Neural cell (in vitro differentiated cells): ENCODE measurements around the gene CRY2. TPM values are rescaled to one million over a fixed set of nuclear protein-coding genes. Genes with fewer than 3 reads are reported as not detected.

Experiments
- H2AFZ ChIP-seq: fragments of 200-600, 300-800 bp; sonication (generic), shearing (Covaris generic); 2 replicates; pipeline ENCODE4 v1.6.0; 2014; ENCODE audit warnings: low read depth, mild to moderate bottlenecking, antibody characterized with exemption, low read length, moderate library complexity
- H3F3A ChIP-seq: fragments of 200-600 bp; shearing (Covaris generic); 2 replicates; pipeline ENCODE4 v1.6.1; 2016; ENCODE audit warnings: mild to moderate bottlenecking, moderate library complexity, mixed read lengths, antibody characterized with exemption, low read length; ENCODE audit not compliant: insufficient read depth, poor library complexity, severe bottlenecking
- H3K27ac ChIP-seq: fragments of 200-600, 300-800 bp; sonication (generic), shearing (Covaris generic); 2 replicates; pipeline ENCODE4 v1.5.1; 2014; ENCODE audit warnings: mild to moderate bottlenecking, low read length, moderate library complexity
- H3K27me3 ChIP-seq: fragments of 300-800, 200-600 bp; sonication (generic), shearing (Covaris generic); 2 replicates; pipeline ENCODE4 v1.6.0; 2014; ENCODE audit warnings: mild to moderate bottlenecking, low read depth, low read length, moderate library complexity; ENCODE audit not compliant: insufficient read depth
- H3K36me3 ChIP-seq: fragments of 300-800, 200-600 bp; sonication (generic), shearing (Covaris generic); 2 replicates; pipeline ENCODE4 v1.5.1; 2014; ENCODE audit warnings: mild to moderate bottlenecking, antibody characterized with exemption, low read length, moderate library complexity; ENCODE audit not compliant: insufficient read depth
- H3K4me2 ChIP-seq: fragments of 300-800, 200-600 bp; sonication (generic), shearing (Covaris generic); 2 replicates; pipeline ENCODE4 v1.6.0; 2014; ENCODE audit warnings: mild to moderate bottlenecking, low read length
- H3K4me3 ChIP-seq: fragments of 300-800, 200-600 bp; sonication (generic), shearing (Covaris generic); 2 replicates; pipeline ENCODE4 v1.5.1; 2014; ENCODE audit warnings: mild to moderate bottlenecking, low read length, moderate library complexity
- H3K79me2 ChIP-seq: fragments of 200-600 bp; shearing (Covaris generic); replicated peaks from 2 replicates; pipeline ENCODE4 v1.6.0; 2014; ENCODE audit warnings: mild to moderate bottlenecking, low read length, moderate library complexity; ENCODE audit not compliant: insufficient read depth
- H3K9ac ChIP-seq: fragments of 300-800, 200-600 bp; sonication (generic), shearing (Covaris generic); 2 replicates; pipeline ENCODE4 v1.6.1; 2016; ENCODE audit warnings: mild to moderate bottlenecking, low read length, mixed read lengths
- H3K9me2 ChIP-seq: fragments of 200-600 bp; shearing (Covaris generic); 2 replicates; pipeline ENCODE4 v1.6.1; 2016; ENCODE audit warnings: mild to moderate bottlenecking, low read length, mixed read lengths; ENCODE audit not compliant: insufficient read depth
- H3K9me3 ChIP-seq: fragments of 200-600, 300-800 bp; sonication (generic), shearing (Covaris generic); 2 replicates; pipeline ENCODE4 v1.6.1; 2016; ENCODE audit warnings: mild to moderate bottlenecking, mixed run types, low read length, moderate library complexity, mixed read lengths
- H4K20me1 ChIP-seq: fragments of 200-600 bp; shearing (Covaris generic); 2 replicates; pipeline ENCODE4 v1.6.1; 2016; ENCODE audit warnings: mild to moderate bottlenecking, mixed run types; ENCODE audit not compliant: insufficient read depth
- EP300 ChIP-seq: fragments of 450-650 bp; conservative IDR thresholded peaks from 2 replicates; pipeline ENCODE4 v1.6.1; 2014; ENCODE audit warnings: antibody characterized with exemption, mild to moderate bottlenecking, moderate library complexity; ENCODE audit not compliant: poor library complexity, severe bottlenecking
- EZH2 ChIP-seq: fragments of 200-600, 300-800 bp; shearing (Covaris generic), sonication (generic); IDR thresholded peaks from 2 replicates; pipeline ENCODE4 v1.6.1; 2014; ENCODE audit warnings: antibody characterized with exemption, low read length, borderline replicate concordance, mild to moderate bottlenecking; ENCODE audit not compliant: insufficient read depth, poor library complexity, severe bottlenecking
- POLR2AphosphoS5 ChIP-seq: IDR thresholded peaks from 2 replicates; pipeline ENCODE4 v1.6.1; 2012
- RAD21 ChIP-seq: fragments of 450-650 bp; conservative IDR thresholded peaks from 2 replicates; pipeline ENCODE4 v1.6.1; 2014; ENCODE audit warnings: antibody characterized with exemption, mild to moderate bottlenecking, moderate library complexity
- SMC3 ChIP-seq: fragments of 450-650 bp; conservative IDR thresholded peaks from 2 replicates; pipeline ENCODE4 v1.6.1; 2014; ENCODE audit warnings: antibody characterized with exemption, mild to moderate bottlenecking, moderate library complexity; ENCODE audit not compliant: poor library complexity
- polyA plus RNA-seq: library from polyadenylated mRNA; depleted of rRNA; stranded (reverse); fragments of >200 nt; gene quantifications from 2 replicates; pipeline ENCODE4 v1.2.3, GENCODE V29; 2014
- TF ChIP-seq, protein P1 (sequence below): fragments of 450-650 bp; IDR thresholded peaks from 2 replicates; pipeline ENCODE4 v1.5.1; 2014; ENCODE audit warnings: antibody characterized with exemption, mild to moderate bottlenecking, moderate library complexity; ENCODE audit not compliant: poor library complexity, severe bottlenecking
- TF ChIP-seq, protein P2 (sequence below): IDR thresholded peaks from 2 replicates; pipeline ENCODE4 v1.6.1; 2012; ENCODE audit warnings: borderline replicate concordance

CRY2 gene
- polyA plus RNA-seq, 1 donor from 2014 or later, result 27.8 TPM

DNA sequence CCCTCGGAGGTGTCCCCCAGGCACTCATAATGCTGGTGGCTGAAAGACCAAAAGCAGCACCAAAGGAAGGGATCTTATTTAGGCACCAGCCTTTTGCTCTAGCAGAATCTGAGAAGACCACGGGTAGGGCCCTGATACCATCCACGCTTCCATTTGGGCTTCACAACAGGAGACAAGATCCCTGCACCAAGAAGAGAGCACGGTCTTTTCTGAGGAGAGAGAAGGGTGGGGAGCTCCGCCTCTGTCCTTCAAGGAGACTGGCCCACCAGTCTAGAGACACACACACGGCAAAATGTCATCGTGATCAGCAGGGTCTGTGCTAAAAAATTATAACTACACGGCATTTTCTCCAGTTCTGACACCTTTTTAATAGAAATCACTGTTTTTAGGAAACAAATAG is 84.9 kb downstream of the CRY2 start:
- Histone ChIP-seq H3K4me3 (no peak overlapping the region), H3K27me3 (no peaks in the 10 kb centered on the region), H3K9ac (no peak overlapping the region), H3K79me2 (no peaks in the 10 kb centered on the region), H3K4me2 (no peak overlapping the region), H3K36me3 (peaks cover 11% of the 10 kb centered on the region), H4K20me1 (no peaks in the 10 kb centered on the region), H3K9me2 (no peaks in the 10 kb centered on the region), H2AFZ (no peak overlapping the region), H3F3A (no peaks in the 10 kb centered on the region), H3K9me3 (no peaks in the 10 kb centered on the region), H3K27ac (no peak overlapping the region)
- TF ChIP-seq, protein P1, sequence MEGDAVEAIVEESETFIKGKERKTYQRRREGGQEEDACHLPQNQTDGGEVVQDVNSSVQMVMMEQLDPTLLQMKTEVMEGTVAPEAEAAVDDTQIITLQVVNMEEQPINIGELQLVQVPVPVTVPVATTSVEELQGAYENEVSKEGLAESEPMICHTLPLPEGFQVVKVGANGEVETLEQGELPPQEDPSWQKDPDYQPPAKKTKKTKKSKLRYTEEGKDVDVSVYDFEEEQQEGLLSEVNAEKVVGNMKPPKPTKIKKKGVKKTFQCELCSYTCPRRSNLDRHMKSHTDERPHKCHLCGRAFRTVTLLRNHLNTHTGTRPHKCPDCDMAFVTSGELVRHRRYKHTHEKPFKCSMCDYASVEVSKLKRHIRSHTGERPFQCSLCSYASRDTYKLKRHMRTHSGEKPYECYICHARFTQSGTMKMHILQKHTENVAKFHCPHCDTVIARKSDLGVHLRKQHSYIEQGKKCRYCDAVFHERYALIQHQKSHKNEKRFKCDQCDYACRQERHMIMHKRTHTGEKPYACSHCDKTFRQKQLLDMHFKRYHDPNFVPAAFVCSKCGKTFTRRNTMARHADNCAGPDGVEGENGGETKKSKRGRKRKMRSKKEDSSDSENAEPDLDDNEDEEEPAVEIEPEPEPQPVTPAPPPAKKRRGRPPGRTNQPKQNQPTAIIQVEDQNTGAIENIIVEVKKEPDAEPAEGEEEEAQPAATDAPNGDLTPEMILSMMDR, result no peak
- TF ChIP-seq RAD21 (no peak), POLR2AphosphoS5 (no peak), EP300 (no peak), EZH2 (no peak), SMC3 (no peak)
- TF ChIP-seq, protein P2, sequence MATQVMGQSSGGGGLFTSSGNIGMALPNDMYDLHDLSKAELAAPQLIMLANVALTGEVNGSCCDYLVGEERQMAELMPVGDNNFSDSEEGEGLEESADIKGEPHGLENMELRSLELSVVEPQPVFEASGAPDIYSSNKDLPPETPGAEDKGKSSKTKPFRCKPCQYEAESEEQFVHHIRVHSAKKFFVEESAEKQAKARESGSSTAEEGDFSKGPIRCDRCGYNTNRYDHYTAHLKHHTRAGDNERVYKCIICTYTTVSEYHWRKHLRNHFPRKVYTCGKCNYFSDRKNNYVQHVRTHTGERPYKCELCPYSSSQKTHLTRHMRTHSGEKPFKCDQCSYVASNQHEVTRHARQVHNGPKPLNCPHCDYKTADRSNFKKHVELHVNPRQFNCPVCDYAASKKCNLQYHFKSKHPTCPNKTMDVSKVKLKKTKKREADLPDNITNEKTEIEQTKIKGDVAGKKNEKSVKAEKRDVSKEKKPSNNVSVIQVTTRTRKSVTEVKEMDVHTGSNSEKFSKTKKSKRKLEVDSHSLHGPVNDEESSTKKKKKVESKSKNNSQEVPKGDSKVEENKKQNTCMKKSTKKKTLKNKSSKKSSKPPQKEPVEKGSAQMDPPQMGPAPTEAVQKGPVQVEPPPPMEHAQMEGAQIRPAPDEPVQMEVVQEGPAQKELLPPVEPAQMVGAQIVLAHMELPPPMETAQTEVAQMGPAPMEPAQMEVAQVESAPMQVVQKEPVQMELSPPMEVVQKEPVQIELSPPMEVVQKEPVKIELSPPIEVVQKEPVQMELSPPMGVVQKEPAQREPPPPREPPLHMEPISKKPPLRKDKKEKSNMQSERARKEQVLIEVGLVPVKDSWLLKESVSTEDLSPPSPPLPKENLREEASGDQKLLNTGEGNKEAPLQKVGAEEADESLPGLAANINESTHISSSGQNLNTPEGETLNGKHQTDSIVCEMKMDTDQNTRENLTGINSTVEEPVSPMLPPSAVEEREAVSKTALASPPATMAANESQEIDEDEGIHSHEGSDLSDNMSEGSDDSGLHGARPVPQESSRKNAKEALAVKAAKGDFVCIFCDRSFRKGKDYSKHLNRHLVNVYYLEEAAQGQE, result no peak

Other genes starting within 250 kb of the CRY2 start
- 16.2 and 22.8 TPM in 2 replicates for gene CHST1, start 181.9 kb upstream of the CRY2 start, polyA plus RNA-seq
- 2.3 and 3.3 TPM in 2 replicates for gene SLC35C1, start 42.3 kb upstream of the CRY2 start, polyA plus RNA-seq
- 58.8 and 76.0 TPM in 2 replicates for gene MAPK8IP1, start 38.2 kb downstream of the CRY2 start, polyA plus RNA-seq
- not detected in 2 replicates for gene FREY1, start 59.8 kb downstream of the CRY2 start, polyA plus RNA-seq
- gene PEX16, start 70.4 kb downstream of the CRY2 start, polyA plus RNA-seq, result 61.1 and 71.6 TPM in 2 replicates
- not detected in 2 replicates for gene LARGE2, start 75.2 kb downstream of the CRY2 start, polyA plus RNA-seq